HepG2 (cell line): Measurements from ENCODE around the gene COASY. TPM values are rescaled to one million over a fixed set of nuclear protein-coding genes. Genes with fewer than 3 reads are reported as not detected.

Source experiments
- ATM ChIP-seq: fragments of 450-650 bp; IDR thresholded peaks from 2 replicates; pipeline ENCODE4 v1.7.1; 2017; ENCODE audit warnings: mild to moderate bottlenecking, borderline replicate concordance
- ATRX ChIP-seq: sonication (generic); formaldehyde crosslinking; IDR thresholded peaks from 2 replicates; pipeline ENCODE4 v1.4.0; 2020; ENCODE audit warnings: missing genetic modification reagents, borderline replicate concordance
- IKZF4 ChIP-seq: sonication (generic); formaldehyde crosslinking; IDR thresholded peaks from 2 replicates; pipeline ENCODE4 v1.5.1; 2020; ENCODE audit warnings: borderline replicate concordance, mild to moderate bottlenecking, low read depth, missing genetic modification reagents; ENCODE audit errors: not compliant biosample characterization
- ISL2 ChIP-seq: sonication (generic); formaldehyde crosslinking; IDR thresholded peaks from 2 replicates; pipeline ENCODE4 v1.5.0; 2020; ENCODE audit warnings: missing genetic modification reagents
- MTF2 ChIP-seq: sonication (generic); formaldehyde crosslinking; IDR thresholded peaks from 2 replicates; pipeline ENCODE4 v1.5.0; 2020; ENCODE audit warnings: missing genetic modification reagents, borderline replicate concordance
- NFYC ChIP-seq: IDR thresholded peaks from 2 replicates; pipeline ENCODE4 v1.6.1; 2016; ENCODE audit warnings: missing genetic modification reagents, missing compliant biosample characterization
- NR2F1 ChIP-seq, 2 experiments: fragments of 450-650 bp in 1 of 2; formaldehyde crosslinking in 1 of 2; IDR thresholded peaks; 2 replicates each; pipeline versions ENCODE4 v1.5.0 to v1.6.1; 2016 to 2020; ENCODE audit warnings: mild to moderate bottlenecking in 1 of 2, missing compliant biosample characterization in 1 of 2, missing genetic modification reagents in 1 of 2, moderate library complexity in 1 of 2
- TAF15 ChIP-seq: fragments of 200-400 bp; formaldehyde crosslinking; IDR thresholded peaks from one replicate; pipeline ENCODE4 v1.6.1; 2018; ENCODE audit warnings: mild to moderate bottlenecking, low read depth, low read length; ENCODE audit not compliant: poor library complexity, severe bottlenecking
- TCF7L2 ChIP-seq: IDR thresholded peaks from 2 replicates; pipeline ENCODE4 v1.6.1; 2011; ENCODE audit warnings: mild to moderate bottlenecking, low read depth, low read length, moderate library complexity
- ZBTB34 ChIP-seq: sonication (generic); formaldehyde crosslinking; IDR thresholded peaks from 2 replicates; pipeline ENCODE4 v1.8.0; 2022; ENCODE audit warnings: mild to moderate bottlenecking, missing genetic modification reagents
- ZNF337 ChIP-seq: sonication (generic); formaldehyde crosslinking; IDR thresholded peaks from 2 replicates; pipeline ENCODE4 v1.5.1; 2020; ENCODE audit warnings: missing genetic modification reagents, low read depth, mild to moderate bottlenecking, borderline replicate concordance
- ZNF713 ChIP-seq: sonication (generic); formaldehyde crosslinking; IDR thresholded peaks from 2 replicates; pipeline ENCODE4 v1.4.0; 2020; ENCODE audit warnings: mild to moderate bottlenecking, missing genetic modification reagents
- ZNF780A ChIP-seq: sonication (generic); formaldehyde crosslinking; IDR thresholded peaks from 2 replicates; pipeline ENCODE4 v1.8.0; 2022; ENCODE audit warnings: mild to moderate bottlenecking, missing genetic modification reagents, moderate library complexity
- polyA plus RNA-seq, 8 experiments: library from polyadenylated mRNA; depleted of rRNA in 3 of 8; stranded (reverse) in 7 of 8; unstranded in 1 of 8; fragments of >200 nt; fragmentation: Illumina TruSeq in 4 of 8; extraction: Trizol in 4 of 8; gene quantifications; 2 replicates each; pipeline versions ENCODE4 v1.2.1 to v1.2.3, GENCODE V29; 2011 to 2016; ENCODE audit warnings: low read depth in 4 of 8, missing spikeins in 1 of 8, mixed read lengths in 1 of 8; ENCODE audit not compliant: insufficient read depth in 1 of 8
- total RNA-seq, 5 experiments: library from RNA; depleted of rRNA; stranded (reverse); fragments of >200 nt; fragmentation: Illumina TruSeq; extraction: Trizol; gene quantifications; 2 replicates each; pipeline ENCODE4 v1.2.3, GENCODE V29; 2016; ENCODE audit warnings: low read depth in 1 of 5
- TF ChIP-seq, protein P1 (sequence below): sonication (generic); formaldehyde crosslinking; IDR thresholded peaks from 2 replicates; pipeline ENCODE4 v1.4.0; 2020; ENCODE audit warnings: missing genetic modification reagents
- TF ChIP-seq, protein P2 (sequence below): sonication (generic); formaldehyde crosslinking; IDR thresholded peaks from 2 replicates; pipeline ENCODE4 v1.8.0; 2022; ENCODE audit warnings: missing genetic modification reagents, mild to moderate bottlenecking, moderate library complexity, borderline replicate concordance
- TF ChIP-seq, protein P3 (sequence below): sonication (generic); formaldehyde crosslinking; IDR thresholded peaks from 2 replicates; pipeline ENCODE4 v1.5.0; 2020; ENCODE audit warnings: mild to moderate bottlenecking, missing genetic modification reagents
- TF ChIP-seq, protein P4 (sequence below): sonication (generic); formaldehyde crosslinking; IDR thresholded peaks from 2 replicates; pipeline ENCODE4 v1.4.0; 2020; ENCODE audit warnings: missing genetic modification reagents

COASY gene
- total and polyA plus RNA-seq, 2 of the 13 experiments (the other 11 are each of a cell fraction or from before 2014, with no cell fraction given), result 90.7 to 125 TPM

GRCh38 chr17:42519546-42520491 is 42.1 kb upstream of the COASY start (continued):
- TF ChIP-seq, protein P1, sequence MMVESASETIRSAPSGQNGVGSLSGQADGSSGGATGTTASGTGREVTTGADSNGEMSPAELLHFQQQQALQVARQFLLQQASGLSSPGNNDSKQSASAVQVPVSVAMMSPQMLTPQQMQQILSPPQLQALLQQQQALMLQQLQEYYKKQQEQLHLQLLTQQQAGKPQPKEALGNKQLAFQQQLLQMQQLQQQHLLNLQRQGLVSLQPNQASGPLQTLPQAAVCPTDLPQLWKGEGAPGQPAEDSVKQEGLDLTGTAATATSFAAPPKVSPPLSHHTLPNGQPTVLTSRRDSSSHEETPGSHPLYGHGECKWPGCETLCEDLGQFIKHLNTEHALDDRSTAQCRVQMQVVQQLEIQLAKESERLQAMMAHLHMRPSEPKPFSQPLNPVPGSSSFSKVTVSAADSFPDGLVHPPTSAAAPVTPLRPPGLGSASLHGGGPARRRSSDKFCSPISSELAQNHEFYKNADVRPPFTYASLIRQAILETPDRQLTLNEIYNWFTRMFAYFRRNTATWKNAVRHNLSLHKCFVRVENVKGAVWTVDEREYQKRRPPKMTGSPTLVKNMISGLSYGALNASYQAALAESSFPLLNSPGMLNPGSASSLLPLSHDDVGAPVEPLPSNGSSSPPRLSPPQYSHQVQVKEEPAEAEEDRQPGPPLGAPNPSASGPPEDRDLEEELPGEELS (CRISPR knock-in tag), result 0 out of 2 replicates have a peak, but pooled peaks have one; percentile 11
- TF ChIP-seq TCF7L2 (no peak), ISL2 (CRISPR knock-in tag) (0 out of 2 replicates have a peak, but pooled peaks have one; percentile 29), TAF15 (no peak), ATM (no peak), IKZF4 (CRISPR knock-in tag) (no peak), NFYC (CRISPR knock-in tag) (no peak), ZNF780A (CRISPR knock-in tag) (no peak), ZNF337 (CRISPR knock-in tag) (no peak), ATRX (CRISPR knock-in tag) (no peak), ZNF713 (CRISPR knock-in tag) (no peak), MTF2 (CRISPR knock-in tag) (no peak), ZBTB34 (CRISPR knock-in tag) (no peak), NR2F1 (CRISPR knock-in tag; IDR thresholded peaks at IDR 0.05) (peak in 1 of 2 experiments; percentile 76; a peak in 2 of 4 replicates)
- TF ChIP-seq, protein P2, sequence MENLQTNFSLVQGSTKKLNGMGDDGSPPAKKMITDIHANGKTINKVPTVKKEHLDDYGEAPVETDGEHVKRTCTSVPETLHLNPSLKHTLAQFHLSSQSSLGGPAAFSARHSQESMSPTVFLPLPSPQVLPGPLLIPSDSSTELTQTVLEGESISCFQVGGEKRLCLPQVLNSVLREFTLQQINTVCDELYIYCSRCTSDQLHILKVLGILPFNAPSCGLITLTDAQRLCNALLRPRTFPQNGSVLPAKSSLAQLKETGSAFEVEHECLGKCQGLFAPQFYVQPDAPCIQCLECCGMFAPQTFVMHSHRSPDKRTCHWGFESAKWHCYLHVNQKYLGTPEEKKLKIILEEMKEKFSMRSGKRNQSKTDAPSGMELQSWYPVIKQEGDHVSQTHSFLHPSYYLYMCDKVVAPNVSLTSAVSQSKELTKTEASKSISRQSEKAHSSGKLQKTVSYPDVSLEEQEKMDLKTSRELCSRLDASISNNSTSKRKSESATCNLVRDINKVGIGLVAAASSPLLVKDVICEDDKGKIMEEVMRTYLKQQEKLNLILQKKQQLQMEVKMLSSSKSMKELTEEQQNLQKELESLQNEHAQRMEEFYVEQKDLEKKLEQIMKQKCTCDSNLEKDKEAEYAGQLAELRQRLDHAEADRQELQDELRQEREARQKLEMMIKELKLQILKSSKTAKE (CRISPR knock-in tag), result no peak
- TF ChIP-seq, protein P3, sequence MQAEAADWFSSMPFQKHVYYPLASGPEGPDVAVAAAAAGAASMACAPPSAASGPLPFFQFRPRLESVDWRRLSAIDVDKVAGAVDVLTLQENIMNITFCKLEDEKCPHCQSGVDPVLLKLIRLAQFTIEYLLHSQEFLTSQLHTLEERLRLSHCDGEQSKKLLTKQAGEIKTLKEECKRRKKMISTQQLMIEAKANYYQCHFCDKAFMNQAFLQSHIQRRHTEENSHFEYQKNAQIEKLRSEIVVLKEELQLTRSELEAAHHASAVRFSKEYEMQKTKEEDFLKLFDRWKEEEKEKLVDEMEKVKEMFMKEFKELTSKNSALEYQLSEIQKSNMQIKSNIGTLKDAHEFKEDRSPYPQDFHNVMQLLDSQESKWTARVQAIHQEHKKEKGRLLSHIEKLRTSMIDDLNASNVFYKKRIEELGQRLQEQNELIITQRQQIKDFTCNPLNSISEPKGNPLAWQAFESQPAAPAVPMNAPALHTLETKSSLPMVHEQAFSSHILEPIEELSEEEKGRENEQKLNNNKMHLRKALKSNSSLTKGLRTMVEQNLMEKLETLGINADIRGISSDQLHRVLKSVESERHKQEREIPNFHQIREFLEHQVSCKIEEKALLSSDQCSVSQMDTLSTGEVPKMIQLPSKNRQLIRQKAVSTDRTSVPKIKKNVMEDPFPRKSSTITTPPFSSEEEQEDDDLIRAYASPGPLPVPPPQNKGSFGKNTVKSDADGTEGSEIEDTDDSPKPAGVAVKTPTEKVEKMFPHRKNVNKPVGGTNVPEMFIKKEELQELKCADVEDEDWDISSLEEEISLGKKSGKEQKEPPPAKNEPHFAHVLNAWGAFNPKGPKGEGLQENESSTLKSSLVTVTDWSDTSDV (CRISPR knock-in tag), result no peak
- TF ChIP-seq, protein P4, sequence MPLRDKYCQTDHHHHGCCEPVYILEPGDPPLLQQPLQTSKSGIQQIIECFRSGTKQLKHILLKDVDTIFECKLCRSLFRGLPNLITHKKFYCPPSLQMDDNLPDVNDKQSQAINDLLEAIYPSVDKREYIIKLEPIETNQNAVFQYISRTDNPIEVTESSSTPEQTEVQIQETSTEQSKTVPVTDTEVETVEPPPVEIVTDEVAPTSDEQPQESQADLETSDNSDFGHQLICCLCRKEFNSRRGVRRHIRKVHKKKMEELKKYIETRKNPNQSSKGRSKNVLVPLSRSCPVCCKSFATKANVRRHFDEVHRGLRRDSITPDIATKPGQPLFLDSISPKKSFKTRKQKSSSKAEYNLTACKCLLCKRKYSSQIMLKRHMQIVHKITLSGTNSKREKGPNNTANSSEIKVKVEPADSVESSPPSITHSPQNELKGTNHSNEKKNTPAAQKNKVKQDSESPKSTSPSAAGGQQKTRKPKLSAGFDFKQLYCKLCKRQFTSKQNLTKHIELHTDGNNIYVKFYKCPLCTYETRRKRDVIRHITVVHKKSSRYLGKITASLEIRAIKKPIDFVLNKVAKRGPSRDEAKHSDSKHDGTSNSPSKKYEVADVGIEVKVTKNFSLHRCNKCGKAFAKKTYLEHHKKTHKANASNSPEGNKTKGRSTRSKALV (CRISPR knock-in tag), result no peak
